ENCODE data around the gene MRPL4. TPM values are rescaled to one million over a fixed set of nuclear protein-coding genes. Genes with fewer than 3 reads are reported as not detected.

Gene MRPL4
- total RNA-seq, 1 experiment from 2014 or later, result 146 TPM

DNA sequence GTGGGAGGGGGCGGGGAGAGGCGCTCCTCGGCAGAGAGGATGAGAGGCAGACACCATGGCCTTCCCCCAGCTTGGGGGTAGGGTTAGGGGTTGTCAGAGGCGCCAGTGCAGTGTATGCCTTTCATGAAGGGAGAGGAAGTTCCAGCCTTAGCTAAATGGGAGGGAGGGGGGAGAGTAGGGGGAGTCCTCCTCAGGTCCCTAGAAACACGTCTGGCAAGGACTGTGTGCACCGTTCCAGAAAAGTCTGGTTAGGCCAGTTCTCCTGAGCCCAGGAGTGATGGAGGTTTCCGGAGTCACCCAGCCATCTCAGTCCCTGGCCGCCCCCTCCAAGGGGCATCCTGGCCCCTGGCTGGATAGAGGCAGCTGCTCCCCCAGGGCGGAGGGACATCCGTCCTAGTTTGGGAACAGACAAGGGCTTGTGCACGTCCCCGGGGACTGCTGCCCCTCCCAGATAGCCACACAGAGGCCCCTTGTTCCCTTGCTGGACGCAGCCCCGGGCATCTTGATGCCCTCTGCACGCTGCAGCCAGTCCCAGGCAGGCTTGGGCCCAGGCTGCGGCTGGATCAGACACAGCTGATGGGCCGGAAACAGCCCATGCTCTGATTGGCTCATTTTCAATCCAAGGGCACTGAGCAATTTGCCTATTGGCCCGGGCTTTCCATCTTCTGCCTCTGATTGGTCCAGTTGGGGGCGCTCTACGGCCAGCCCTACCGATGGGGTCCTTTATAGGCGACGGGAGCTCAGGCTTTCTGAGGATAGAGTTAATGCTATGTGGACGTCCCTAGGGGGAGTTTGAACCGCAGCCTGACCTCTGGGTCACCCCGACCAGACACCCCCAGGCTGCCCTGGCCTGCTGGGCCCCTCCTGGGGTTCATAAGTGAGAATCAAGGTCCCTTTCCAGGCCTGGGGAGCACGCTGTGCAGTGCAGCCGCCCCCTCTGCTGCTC lies 24.7 kb upstream of the MRPL4 start:
- Histone ChIP-seq H3K4me3 (replicated peaks in 1 of 2; ENCODE audit: low read depth in 1 of 2, low read length in 2 of 2) (no peak overlapping the region), H3K9ac (ENCODE audit: low read length) (no peak overlapping the region), H3K79me2 (ENCODE audit: insufficient read depth, low read length) (peaks cover 6% of the 10 kb centered on the region; the same call in 1 of the 2 replicates), H3K4me2 (ENCODE audit: low read length) (no peak overlapping the region), H3K27ac (ENCODE audit: low read depth, low read length) (no peak overlapping the region), H3K27me3 (ENCODE audit: insufficient read depth, low read length) (no peaks in the 10 kb centered on the region), H3K36me3 (ENCODE audit: control insufficient read depth in 1 of 2, insufficient read depth in 2 of 2, low read length in 2 of 2) (no peaks in the 10 kb centered on the region), H4K20me1 (ENCODE audit: insufficient read depth) (no peaks in the 10 kb centered on the region), H3K4me1 (ENCODE audit: control insufficient read depth in 1 of 2, insufficient read depth in 2 of 2, low read length in 2 of 2) (peaks cover 4 to 23% of the 10 kb centered on the region in 2 experiments; a peak in 3 of 4 replicates), H2AFZ (ENCODE audit: low read depth, low read length, poor library complexity, severe bottlenecking) (no peak overlapping the region), H3K9me3 (ENCODE audit: control insufficient read depth in 1 of 2, insufficient read depth in 1 of 2, low read depth in 1 of 2, low read length in 2 of 2) (no peaks in the 10 kb centered on the region), H3K9me2 (ENCODE audit: insufficient read depth) (no peaks in the 10 kb centered on the region)
- TF ChIP-seq, protein P1, sequence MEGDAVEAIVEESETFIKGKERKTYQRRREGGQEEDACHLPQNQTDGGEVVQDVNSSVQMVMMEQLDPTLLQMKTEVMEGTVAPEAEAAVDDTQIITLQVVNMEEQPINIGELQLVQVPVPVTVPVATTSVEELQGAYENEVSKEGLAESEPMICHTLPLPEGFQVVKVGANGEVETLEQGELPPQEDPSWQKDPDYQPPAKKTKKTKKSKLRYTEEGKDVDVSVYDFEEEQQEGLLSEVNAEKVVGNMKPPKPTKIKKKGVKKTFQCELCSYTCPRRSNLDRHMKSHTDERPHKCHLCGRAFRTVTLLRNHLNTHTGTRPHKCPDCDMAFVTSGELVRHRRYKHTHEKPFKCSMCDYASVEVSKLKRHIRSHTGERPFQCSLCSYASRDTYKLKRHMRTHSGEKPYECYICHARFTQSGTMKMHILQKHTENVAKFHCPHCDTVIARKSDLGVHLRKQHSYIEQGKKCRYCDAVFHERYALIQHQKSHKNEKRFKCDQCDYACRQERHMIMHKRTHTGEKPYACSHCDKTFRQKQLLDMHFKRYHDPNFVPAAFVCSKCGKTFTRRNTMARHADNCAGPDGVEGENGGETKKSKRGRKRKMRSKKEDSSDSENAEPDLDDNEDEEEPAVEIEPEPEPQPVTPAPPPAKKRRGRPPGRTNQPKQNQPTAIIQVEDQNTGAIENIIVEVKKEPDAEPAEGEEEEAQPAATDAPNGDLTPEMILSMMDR (IDR thresholded peaks at IDR 0.05 in 2 of 3, conservative IDR thresholded peaks at IDR 0.05 in 1 of 3; ENCODE audit: borderline replicate concordance in 1 of 3, insufficient read depth in 1 of 3, low read depth in 2 of 3, low read length in 2 of 3), result peak in 1 of 3 experiments; percentile 29; a peak in 2 of 6 replicates
- no peak for TF ChIP-seq SRF (IDR thresholded peaks at IDR 0.05; ENCODE audit: low read depth)
- ATAC-seq (no peak), DNase-seq (ENCODE audit: low read depth, low spot score) (no peak)
- POLR2A ChIA-PET, result no interaction called here
- BruUV-seq (replicated peaks), result no TSS peak
- intact Hi-C loops (cut with micrococcal nuclease), result no loop called here
- RAD21 ChIA-PET (ENCODE audit: low non-redundant PET in 1 of 2, low total read pairs in 2 of 2, uncharacterized antibody in 2 of 2, unreplicated experiment in 2 of 2), result interaction anchor here in 1 of 2 experiments (0.6 kb wide), 2 partner anchors 15 to 33 kb away, joined by 3 to 5 read pairs; partner anchors contain the start of gene DNMT1
- CTCF ChIA-PET, result no interaction called here

DNA sequence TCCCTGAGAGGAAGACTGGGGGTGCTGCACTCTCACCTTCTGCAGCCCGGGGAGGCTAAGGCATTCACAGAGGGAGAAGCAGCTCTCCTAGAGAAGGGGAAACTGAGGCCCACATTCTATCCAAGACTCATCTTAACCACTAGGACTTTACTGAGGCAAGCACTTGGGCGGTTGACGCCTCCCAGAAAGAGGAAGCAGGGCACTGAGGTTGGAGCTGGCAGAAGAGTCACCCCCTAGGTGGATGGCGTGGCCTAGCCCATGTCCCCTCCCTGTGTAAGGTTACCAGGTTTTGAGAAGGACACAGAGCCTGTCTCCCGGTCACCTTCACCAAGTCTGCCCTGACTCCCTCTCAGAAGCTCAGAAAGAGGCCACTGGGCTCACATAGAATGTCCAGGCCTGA lies 23.6 kb upstream of the MRPL4 start:
- Histone ChIP-seq H3K79me2 (ENCODE audit: insufficient read depth, low read length) (peaks cover 6% of the 10 kb centered on the region; the same call in 1 of the 2 replicates), H3K36me3 (ENCODE audit: control insufficient read depth in 1 of 2, insufficient read depth in 2 of 2, low read length in 2 of 2) (no peaks in the 10 kb centered on the region), H2AFZ (ENCODE audit: low read depth, low read length, poor library complexity, severe bottlenecking) (no peak overlapping the region), H3K4me3 (replicated peaks in 1 of 2; ENCODE audit: low read depth in 1 of 2, low read length in 2 of 2) (no peak overlapping the region), H3K27ac (ENCODE audit: low read depth, low read length) (no peak overlapping the region), H3K27me3 (ENCODE audit: insufficient read depth, low read length) (no peaks in the 10 kb centered on the region), H3K9me3 (ENCODE audit: control insufficient read depth in 1 of 2, insufficient read depth in 1 of 2, low read depth in 1 of 2, low read length in 2 of 2) (no peaks in the 10 kb centered on the region), H3K9ac (ENCODE audit: low read length) (no peak overlapping the region), H4K20me1 (ENCODE audit: insufficient read depth) (no peaks in the 10 kb centered on the region), H3K4me1 (ENCODE audit: control insufficient read depth in 1 of 2, insufficient read depth in 2 of 2, low read length in 2 of 2) (peaks cover 4 to 32% of the 10 kb centered on the region in 2 experiments; a peak in 3 of 4 replicates), H3K9me2 (ENCODE audit: insufficient read depth) (no peaks in the 10 kb centered on the region), H3K4me2 (ENCODE audit: low read length) (no peak overlapping the region)
- POLR2A ChIA-PET, result interaction anchor here (0.8 kb wide), 1 partner anchor 10 kb away, joined by 3 read pairs; no protein-coding TSS in a partner anchor
- DNase-seq (ENCODE audit: low read depth, low spot score) (no peak), ATAC-seq (no peak)
- RAD21 ChIA-PET (ENCODE audit: low non-redundant PET in 1 of 2, low total read pairs in 2 of 2, uncharacterized antibody in 2 of 2, unreplicated experiment in 2 of 2), result no interaction called here
- intact Hi-C loops (cut with micrococcal nuclease), result no loop called here
- BruUV-seq (replicated peaks), result no TSS peak
- CTCF ChIA-PET, result interaction anchor here (1.4 to 1.6 kb wide), 2 partner anchors 8 to 22 kb away, joined by 4 read pairs; no protein-coding TSS in a partner anchor
- no peak for TF ChIP-seq REST (IDR thresholded peaks at IDR 0.05; ENCODE audit: low read depth)
- no peak for TF ChIP-seq MAX (IDR thresholded peaks at IDR 0.05)
- no peak for TF ChIP-seq SIN3A (IDR thresholded peaks at IDR 0.05; ENCODE audit: low read depth)
- TF ChIP-seq CBX3 (IDR thresholded peaks at IDR 0.05; ENCODE audit: low read depth), result no peak
- TF ChIP-seq, protein P2, sequence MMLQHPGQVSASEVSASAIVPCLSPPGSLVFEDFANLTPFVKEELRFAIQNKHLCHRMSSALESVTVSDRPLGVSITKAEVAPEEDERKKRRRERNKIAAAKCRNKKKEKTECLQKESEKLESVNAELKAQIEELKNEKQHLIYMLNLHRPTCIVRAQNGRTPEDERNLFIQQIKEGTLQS (IDR thresholded peaks at IDR 0.05), result no peak
- no peak for TF ChIP-seq TCF7L2 (IDR thresholded peaks at IDR 0.05; ENCODE audit: borderline replicate concordance, extremely low read depth, insufficient read depth, insufficient read length)
- no peak for TF ChIP-seq EZH2 (IDR thresholded peaks at IDR 0.05)
- TF ChIP-seq POLR2A (IDR thresholded peaks at IDR 0.05; ENCODE audit: borderline replicate concordance, extremely low read depth, insufficient read depth, insufficient read length), result no peak
- TF ChIP-seq YY1 (IDR thresholded peaks at IDR 0.05; ENCODE audit: extremely low read depth, insufficient replicate concordance, low read depth, low read length), result no peak
- no peak for TF ChIP-seq SP1 (IDR thresholded peaks at IDR 0.05; ENCODE audit: low read depth)
